Measurements from ENCODE around the gene PIGBOS1.

DNA sequence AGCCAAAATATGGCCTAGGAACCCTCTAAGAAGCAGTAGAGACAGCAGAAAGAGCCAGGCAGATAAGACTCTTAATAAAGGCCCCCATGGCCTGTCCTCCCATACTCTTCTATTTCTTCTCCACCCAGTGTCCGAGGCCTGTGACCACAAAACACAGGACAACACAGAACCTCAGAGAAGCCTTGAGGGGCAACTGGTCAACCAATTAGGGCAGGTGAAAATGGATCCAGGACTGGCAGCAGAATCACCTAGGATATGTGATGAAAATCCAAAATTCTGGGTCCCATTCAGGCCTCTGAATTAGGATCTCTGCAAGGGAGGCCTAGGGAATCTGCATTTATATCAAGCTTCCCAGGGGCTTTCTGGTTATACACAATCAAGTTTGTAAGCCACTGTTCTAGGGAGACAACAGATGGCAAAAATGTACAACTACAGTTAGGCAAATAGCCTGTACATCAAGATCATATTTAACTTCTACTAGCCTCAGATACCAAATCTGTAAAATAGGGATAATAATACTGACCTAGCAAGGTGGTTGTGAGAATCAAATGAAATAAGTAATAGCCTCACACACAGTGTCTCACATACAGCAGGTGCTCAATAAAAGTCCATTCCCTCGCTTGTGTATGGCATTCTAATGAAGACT, 39.7 kb downstream of the PIGBOS1 start:
- TF ChIP-seq, protein P1, sequence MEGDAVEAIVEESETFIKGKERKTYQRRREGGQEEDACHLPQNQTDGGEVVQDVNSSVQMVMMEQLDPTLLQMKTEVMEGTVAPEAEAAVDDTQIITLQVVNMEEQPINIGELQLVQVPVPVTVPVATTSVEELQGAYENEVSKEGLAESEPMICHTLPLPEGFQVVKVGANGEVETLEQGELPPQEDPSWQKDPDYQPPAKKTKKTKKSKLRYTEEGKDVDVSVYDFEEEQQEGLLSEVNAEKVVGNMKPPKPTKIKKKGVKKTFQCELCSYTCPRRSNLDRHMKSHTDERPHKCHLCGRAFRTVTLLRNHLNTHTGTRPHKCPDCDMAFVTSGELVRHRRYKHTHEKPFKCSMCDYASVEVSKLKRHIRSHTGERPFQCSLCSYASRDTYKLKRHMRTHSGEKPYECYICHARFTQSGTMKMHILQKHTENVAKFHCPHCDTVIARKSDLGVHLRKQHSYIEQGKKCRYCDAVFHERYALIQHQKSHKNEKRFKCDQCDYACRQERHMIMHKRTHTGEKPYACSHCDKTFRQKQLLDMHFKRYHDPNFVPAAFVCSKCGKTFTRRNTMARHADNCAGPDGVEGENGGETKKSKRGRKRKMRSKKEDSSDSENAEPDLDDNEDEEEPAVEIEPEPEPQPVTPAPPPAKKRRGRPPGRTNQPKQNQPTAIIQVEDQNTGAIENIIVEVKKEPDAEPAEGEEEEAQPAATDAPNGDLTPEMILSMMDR (IDR thresholded peaks at IDR 0.05) = no peak
- TF ChIP-seq EZH2 (IDR thresholded peaks at IDR 0.05) (no peak), EZH2phosphoT487 (IDR thresholded peaks at IDR 0.05) (no peak)

All from neural progenitor cell (in vitro differentiated cells).